GM10847 (cell line): ENCODE results near the gene PRKAB2.

Source experiments
- POLR2A ChIP-seq: IDR thresholded peaks from 2 replicates; pipeline ENCODE4 v1.6.1; 2011; ENCODE audit not compliant: insufficient read length; ENCODE audit errors: extremely low read depth

The PRKAB2 gene

GRCh38 chr1:147129116-147129873 lies 43.0 kb downstream of the PRKAB2 start:
- no peak for TF ChIP-seq POLR2A

GRCh38 chr1:147124266-147124665 lies 48.0 kb downstream of the PRKAB2 start:
- no peak for TF ChIP-seq POLR2A

GRCh38 chr1:147117109-147117508 lies 55.2 kb downstream of the PRKAB2 start:
- no peak for TF ChIP-seq POLR2A

GRCh38 chr1:147115496-147115895 lies 56.8 kb downstream of the PRKAB2 start:
- no peak for TF ChIP-seq POLR2A

- TF ChIP-seq POLR2A: no peak
Observed at GRCh38 chr1:147111381-147112130, 60.7 kb downstream of the PRKAB2 start.

- TF ChIP-seq POLR2A: no peak
Observed at GRCh38 chr1:147110872-147111271, 61.4 kb downstream of the PRKAB2 start.

GRCh38 chr1:147110434-147110833 lies 61.8 kb downstream of the PRKAB2 start:
- TF ChIP-seq POLR2A: no peak

- no peak for TF ChIP-seq POLR2A
Observed at GRCh38 chr1:147109762-147110161, 62.5 kb downstream of the PRKAB2 start.

GRCh38 chr1:147109041-147109440 lies 63.2 kb downstream of the PRKAB2 start:
- TF ChIP-seq POLR2A: no peak

- no peak for TF ChIP-seq POLR2A
Observed at GRCh38 chr1:147105909-147106308, 66.4 kb downstream of the PRKAB2 start.
